ENCODE measurements around the gene ICAM1.
"Not testable (repeated sequence)": the region's sequence is repeated elsewhere in the genome, so short reads cannot be mapped to it uniquely, and the experiment has no call there.

ICAM1 gene, protein sequence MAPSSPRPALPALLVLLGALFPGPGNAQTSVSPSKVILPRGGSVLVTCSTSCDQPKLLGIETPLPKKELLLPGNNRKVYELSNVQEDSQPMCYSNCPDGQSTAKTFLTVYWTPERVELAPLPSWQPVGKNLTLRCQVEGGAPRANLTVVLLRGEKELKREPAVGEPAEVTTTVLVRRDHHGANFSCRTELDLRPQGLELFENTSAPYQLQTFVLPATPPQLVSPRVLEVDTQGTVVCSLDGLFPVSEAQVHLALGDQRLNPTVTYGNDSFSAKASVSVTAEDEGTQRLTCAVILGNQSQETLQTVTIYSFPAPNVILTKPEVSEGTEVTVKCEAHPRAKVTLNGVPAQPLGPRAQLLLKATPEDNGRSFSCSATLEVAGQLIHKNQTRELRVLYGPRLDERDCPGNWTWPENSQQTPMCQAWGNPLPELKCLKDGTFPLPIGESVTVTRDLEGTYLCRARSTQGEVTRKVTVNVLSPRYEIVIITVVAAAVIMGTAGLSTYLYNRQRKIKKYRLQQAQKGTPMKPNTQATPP

GRCh38 chr19:10270616-10271394 is at the start of gene ICAM1:
ICAM1 (plus strand) TSS chr19:10271120; CDS start chr19:10271160, 40 bp downstream.
- in situ Hi-C loops (cut with HindIII; ENCODE audit: low sequenced_read_pairs): no loop called here

- in situ Hi-C loops (cut with HindIII; ENCODE audit: low sequenced_read_pairs): no loop called here
Observed at GRCh38 chr19:10222201-10222890, 48.6 kb upstream of the ICAM1 start.

GRCh38 chr19:10223488-10224213 is 47.3 kb upstream of the ICAM1 start:
- in situ Hi-C loops (cut with HindIII; ENCODE audit: low sequenced_read_pairs): no loop called here

DNA sequence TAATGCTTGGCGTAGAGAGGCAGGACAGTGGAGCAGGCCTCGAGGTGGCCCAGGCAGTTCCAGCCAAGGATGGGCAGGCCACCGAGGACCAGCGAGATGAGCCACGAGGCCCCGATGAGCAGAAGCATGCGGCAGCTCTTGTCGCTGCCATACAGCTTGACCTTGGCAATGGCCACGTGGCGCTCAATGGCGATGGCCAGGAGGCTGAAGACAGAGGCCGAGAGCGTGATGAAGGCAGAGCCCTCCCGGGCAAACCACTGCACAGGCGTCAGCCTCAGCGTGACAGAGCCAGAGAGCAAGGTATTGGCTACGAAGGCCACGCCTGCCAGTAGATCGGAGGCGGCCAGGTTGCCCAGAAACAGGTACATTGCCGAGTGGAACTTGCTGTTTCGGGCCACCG is 46.6 kb upstream of the ICAM1 start:
- in situ Hi-C loops (cut with HindIII; ENCODE audit: low sequenced_read_pairs): no loop called here

DNA sequence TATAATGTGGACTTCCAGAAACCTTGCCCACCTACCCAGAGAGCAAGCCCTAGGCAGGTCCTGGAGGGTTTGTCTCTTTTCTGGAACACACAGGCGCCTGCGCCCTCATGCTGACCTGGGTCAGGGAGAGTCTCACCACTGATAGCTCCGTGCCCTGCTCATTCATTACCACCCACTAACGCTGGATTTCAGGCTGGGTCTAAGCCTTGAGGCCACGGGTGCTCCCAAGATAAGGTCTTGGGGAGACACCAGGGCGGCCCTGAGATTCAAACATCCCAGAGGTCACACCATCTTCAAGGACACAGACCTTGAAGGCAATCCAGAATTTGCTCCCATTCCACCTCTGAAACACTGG is 44.9 kb upstream of the ICAM1 start:
- in situ Hi-C loops (cut with HindIII; ENCODE audit: low sequenced_read_pairs): no loop called here

DNA sequence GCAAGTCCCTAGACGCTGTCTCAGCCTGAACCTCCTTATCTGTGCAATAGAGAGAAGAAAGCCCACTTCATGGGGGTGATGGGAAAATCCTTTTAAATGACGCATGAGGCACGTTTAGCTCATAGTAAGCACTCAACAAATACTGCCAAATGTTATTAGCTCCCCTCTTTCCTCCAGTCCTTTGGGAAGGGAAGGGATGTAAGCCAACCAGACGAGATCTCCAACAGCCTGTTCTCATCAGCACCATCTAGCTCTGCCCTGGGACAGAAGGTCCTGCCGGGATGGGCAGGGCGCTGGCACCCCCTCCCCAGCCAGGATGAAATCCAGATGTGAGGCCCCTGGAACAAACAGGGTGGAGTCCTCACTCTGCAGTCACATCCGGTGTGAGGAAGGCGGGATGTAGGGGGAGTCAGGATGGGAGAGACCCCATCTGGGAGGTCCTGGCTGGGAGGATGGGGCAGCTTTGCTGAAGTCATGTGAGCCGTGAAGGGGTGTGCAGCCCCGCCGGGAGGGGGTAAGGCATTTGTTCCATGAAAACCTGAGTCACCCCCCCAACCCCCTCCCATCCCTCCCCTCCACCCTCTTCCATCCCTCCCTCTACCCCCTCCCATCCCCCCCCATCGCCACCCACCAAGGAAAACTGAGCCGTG is 44.4 kb upstream of the ICAM1 start:
- in situ Hi-C loops (cut with HindIII; ENCODE audit: low sequenced_read_pairs): no loop called here

DNA sequence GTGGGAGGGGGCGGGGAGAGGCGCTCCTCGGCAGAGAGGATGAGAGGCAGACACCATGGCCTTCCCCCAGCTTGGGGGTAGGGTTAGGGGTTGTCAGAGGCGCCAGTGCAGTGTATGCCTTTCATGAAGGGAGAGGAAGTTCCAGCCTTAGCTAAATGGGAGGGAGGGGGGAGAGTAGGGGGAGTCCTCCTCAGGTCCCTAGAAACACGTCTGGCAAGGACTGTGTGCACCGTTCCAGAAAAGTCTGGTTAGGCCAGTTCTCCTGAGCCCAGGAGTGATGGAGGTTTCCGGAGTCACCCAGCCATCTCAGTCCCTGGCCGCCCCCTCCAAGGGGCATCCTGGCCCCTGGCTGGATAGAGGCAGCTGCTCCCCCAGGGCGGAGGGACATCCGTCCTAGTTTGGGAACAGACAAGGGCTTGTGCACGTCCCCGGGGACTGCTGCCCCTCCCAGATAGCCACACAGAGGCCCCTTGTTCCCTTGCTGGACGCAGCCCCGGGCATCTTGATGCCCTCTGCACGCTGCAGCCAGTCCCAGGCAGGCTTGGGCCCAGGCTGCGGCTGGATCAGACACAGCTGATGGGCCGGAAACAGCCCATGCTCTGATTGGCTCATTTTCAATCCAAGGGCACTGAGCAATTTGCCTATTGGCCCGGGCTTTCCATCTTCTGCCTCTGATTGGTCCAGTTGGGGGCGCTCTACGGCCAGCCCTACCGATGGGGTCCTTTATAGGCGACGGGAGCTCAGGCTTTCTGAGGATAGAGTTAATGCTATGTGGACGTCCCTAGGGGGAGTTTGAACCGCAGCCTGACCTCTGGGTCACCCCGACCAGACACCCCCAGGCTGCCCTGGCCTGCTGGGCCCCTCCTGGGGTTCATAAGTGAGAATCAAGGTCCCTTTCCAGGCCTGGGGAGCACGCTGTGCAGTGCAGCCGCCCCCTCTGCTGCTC is 43.6 kb upstream of the ICAM1 start:
- in situ Hi-C loops (cut with HindIII; ENCODE audit: low sequenced_read_pairs): no loop called here

GRCh38 chr19:10228393-10228792 is 42.5 kb upstream of the ICAM1 start:
- in situ Hi-C loops (cut with HindIII; ENCODE audit: low sequenced_read_pairs): no loop called here

DNA sequence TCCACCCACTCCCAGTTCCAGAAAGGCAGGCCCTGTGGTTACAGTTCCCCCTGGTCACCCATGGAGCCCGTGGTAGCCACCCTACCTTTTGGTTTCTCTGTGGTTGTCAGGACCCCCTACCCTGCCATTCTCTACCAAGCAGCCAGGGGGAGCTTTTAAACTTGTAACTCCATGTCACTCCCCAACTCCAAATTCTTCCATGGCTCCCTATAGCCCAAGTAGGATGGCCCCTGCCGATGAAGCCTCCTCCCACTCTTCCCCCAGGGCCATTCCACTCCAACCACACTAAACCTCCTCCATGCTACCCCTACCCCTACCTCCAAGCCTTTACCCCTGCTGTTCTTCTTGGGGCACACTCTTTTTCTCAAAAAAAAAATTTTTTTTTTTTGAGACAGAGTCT is 42.0 kb upstream of the ICAM1 start:
- in situ Hi-C loops (cut with HindIII; ENCODE audit: low sequenced_read_pairs): no loop called here

DNA sequence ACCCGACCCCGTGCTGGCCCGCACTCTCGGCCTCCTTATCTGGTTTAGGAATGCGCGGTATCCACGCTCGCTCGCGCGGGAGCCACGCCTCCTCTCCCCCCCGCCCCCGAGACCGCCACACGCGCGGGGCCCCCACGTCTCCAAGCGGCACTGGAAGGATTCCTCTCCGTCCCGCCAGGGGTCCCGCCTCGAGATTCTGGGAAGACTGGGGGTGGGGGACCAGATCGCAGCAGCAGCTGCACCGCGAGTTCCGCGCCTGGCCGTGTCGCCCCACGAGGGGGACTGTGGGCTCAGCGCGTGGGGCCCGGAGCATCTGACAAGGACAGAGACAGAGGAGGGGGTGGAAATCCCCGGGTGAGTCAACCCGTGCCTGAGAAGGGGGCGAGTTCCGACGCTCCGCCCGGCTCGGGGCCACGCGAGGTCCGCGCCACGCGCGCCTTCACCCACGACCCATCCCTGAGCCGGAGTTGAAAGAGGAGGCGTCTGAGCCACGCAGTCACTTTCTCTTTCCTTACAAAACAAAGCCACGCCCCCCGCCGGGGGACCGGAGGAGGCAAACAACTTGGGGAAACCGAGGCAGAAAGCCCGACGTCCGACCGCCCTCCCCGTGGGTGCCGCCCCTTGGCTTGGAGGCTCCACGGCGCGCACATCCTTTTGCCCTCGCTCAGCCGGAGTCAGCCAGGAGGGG is 40.6 kb upstream of the ICAM1 start:
- in situ Hi-C loops (cut with HindIII; ENCODE audit: low sequenced_read_pairs): no loop called here

DNA sequence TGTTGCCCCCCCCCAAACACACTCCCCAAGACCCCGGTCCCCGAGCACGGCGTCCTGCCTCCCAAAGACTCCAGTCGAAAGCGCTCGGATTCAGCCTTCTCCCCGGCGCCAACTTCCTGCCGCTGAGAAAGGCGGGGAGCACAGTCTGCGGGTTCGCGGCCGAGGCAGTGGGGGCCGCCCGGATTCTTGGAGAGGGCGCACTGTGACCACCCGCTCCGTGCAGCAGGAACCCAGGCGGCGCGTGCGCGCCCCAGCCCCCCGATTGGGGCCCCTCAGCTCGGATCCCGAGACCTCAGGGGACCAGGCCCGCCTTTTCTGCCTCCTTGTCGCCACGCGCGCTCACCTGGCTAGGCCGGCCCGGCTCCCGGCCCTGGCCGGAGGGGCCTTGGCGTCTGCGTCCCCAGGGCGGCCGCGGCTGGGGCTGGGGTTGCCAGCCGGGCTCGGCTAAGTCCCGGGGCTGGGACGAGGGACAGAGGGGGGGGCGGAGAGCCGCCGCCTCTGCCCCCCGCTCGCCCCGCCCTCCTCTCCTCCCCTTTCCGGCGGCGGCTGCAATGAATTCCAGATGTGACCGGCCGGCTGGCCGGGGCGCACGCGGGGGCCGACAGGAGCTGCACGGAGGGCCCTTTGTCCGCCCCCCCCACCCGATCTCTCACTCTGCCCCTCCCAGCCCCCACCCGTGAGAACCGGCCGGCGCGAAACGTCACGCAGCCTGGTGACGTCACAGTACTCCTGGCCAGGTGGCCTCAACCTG is 39.9 kb upstream of the ICAM1 start, which contains the start of gene S1PR2:
S1PR2 (minus strand) TSS at position 471 of the 751 bp plus-strand sequence. CDS start 6,426 bp downstream, outside the sequence.
- in situ Hi-C loops (cut with HindIII; ENCODE audit: low sequenced_read_pairs): no loop called here

GRCh38 chr19:10231612-10232228 is 39.2 kb upstream of the ICAM1 start:
- in situ Hi-C loops (cut with HindIII; ENCODE audit: low sequenced_read_pairs): no loop called here

- in situ Hi-C loops (cut with HindIII; ENCODE audit: low sequenced_read_pairs): no loop called here
Observed at GRCh38 chr19:10233946-10234345, 37.0 kb upstream of the ICAM1 start.

DNA sequence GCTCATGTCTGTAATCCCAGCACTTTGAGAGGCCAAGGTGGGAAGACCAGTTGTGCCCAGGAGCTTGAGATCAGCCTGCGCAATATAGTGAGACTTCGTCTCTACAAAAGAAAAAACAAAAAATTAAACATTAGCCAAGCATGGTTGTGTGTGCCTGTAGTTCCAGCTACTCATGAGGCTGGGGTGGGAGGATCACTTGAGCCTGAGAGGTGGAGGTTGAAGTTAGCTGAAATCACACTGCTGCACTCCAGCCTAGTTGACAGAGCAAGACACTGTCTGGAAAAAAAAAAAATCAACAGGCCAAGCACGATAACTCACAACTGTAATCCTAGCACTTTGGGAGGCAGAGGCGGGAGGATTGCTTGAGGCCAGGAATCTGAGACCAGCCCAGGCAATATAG is 35.9 kb upstream of the ICAM1 start:
- in situ Hi-C loops (cut with HindIII; ENCODE audit: low sequenced_read_pairs): no loop called here

GRCh38 chr19:10235409-10235808 is 35.5 kb upstream of the ICAM1 start:
- in situ Hi-C loops (cut with HindIII; ENCODE audit: low sequenced_read_pairs): not testable (repeated sequence)

- in situ Hi-C loops (cut with HindIII; ENCODE audit: low sequenced_read_pairs): no loop called here
Observed at GRCh38 chr19:10237702-10238101, 33.2 kb upstream of the ICAM1 start.

- in situ Hi-C loops (cut with HindIII; ENCODE audit: low sequenced_read_pairs): no loop called here
Observed at GRCh38 chr19:10238172-10238783, 32.6 kb upstream of the ICAM1 start.
